NCI-H2196 treated with DMSO at 0.1 percent for 48 hours (cell line): ENCODE results near the gene XDH.

Source experiments
- DNase-seq: peaks from one replicate; lab custom pipeline; 2025; ENCODE audit not compliant: unreplicated experiment; lab: John Stamatoyannopoulos, UW

Gene XDH

GRCh38 chr2:31286961-31287550 lies 127.5 kb downstream of the XDH start:
- no peak for DNase-seq

- no peak for DNase-seq
Observed at GRCh38 chr2:31286230-31286629, 128.3 kb downstream of the XDH start.
